ENCODE results near the gene RABGAP1. TPM values are rescaled to one million over a fixed set of nuclear protein-coding genes. Genes with fewer than 3 reads are reported as not detected.

The RABGAP1 gene
- total and polyA plus RNA-seq, 10 of the 15 experiments (the other 5 are each of a cell fraction or from before 2014, with no cell fraction given): 2.6 to 31.6 (median 12.5) TPM

- ChIA-PET RAD21 (ENCODE audit: unreplicated experiment) (interaction anchor here (0.5 to 2.6 kb wide), 28 partner anchors 9 to 641 kb away, joined by 3 to 22 read pairs (median 4); partner anchors contain the start of genes PDCL, RABGAP1, RC3H2 and ZBTB26), CTCF (interaction anchor here (0.6 to 2.2 kb wide), 42 partner anchors 9 to 527 kb away, joined by 3 to 17 read pairs (median 6); partner anchors contain the start of genes PDCL, RABGAP1, ZBTB26 and ZBTB6), POLR2A (interaction anchor here (0.7 to 1.6 kb wide), 5 partner anchors 49 to 109 kb away, joined by 3 to 7 read pairs (median 4); partner anchors contain the start of gene ZBTB6), SMC1A (ENCODE audit: uncharacterized antibody, unreplicated experiment) (interaction anchor here (0.6 to 2.6 kb wide), 27 partner anchors 17 to 526 kb away, joined by 3 to 18 read pairs (median 4); partner anchors contain the start of genes PDCL, RABGAP1, RC3H2 and ZBTB6)
- FAIRE-seq (peak; percentile 66), ATAC-seq (peak; percentile 84), DNase-seq (ENCODE audit: low read depth, low spot score) (peak; percentile 23)
- Histone ChIP-seq H3K79me2 (ENCODE audit: control insufficient read depth, insufficient read depth, low read length) (no peaks in the 10 kb centered on the region), H3K27me3 (replicated peaks in 1 of 2; ENCODE audit: control insufficient read depth in 2 of 2, insufficient read depth in 2 of 2, low read length in 1 of 2) (no peaks in the 10 kb centered on the region), H2AFZ (ENCODE audit: control insufficient read depth, low read depth, low read length) (no peak overlapping the region), H3K36me3 (ENCODE audit: control insufficient read depth in 2 of 2, insufficient read depth in 2 of 2, low read length in 1 of 2) (peaks cover 0 to 17% of the 10 kb centered on the region in 2 experiments; a peak in 2 of 4 replicates), H3K9me3 (replicated peaks; ENCODE audit: control insufficient read depth, insufficient read depth, low read length) (no peaks in the 10 kb centered on the region), H3K4me1 (ENCODE audit: control insufficient read depth, insufficient read depth, low read length) (no peaks in the 10 kb centered on the region), H3K27ac (ENCODE audit: control insufficient read depth, insufficient read depth) (no peak overlapping the region), H3K4me3 (no peak overlapping the region), H3K4me2 (ENCODE audit: control insufficient read depth, insufficient read depth) (no peak overlapping the region), H3K9ac (ENCODE audit: control insufficient read depth, insufficient read depth, low read length) (no peak overlapping the region), H4K20me1 (ENCODE audit: control insufficient read depth, insufficient read depth) (no peaks in the 10 kb centered on the region)
- 100% methylated on average over 2 of the region's 4 CpGs for WGBS (ENCODE audit: insufficient coverage, insufficient replicate concordance, low lambda C conversion rate, missing lambda C conversion rate)
- intact Hi-C loops (cut with micrococcal nuclease; ENCODE audit: unreplicated experiment): loop anchor here (2.0 to 10.0 kb wide), 4 partner anchors 79 to 527 kb away; partner anchors contain the start of genes CRB2 and ZBTB6
- BruUV-seq (replicated peaks): no TSS peak
- in situ Hi-C loops (cut with MboI): no loop called here
- TF ChIP-seq ZBTB40 (IDR thresholded peaks at IDR 0.05; ENCODE audit: borderline replicate concordance): no peak
- no peak for TF ChIP-seq NFYB (IDR thresholded peaks at IDR 0.05; ENCODE audit: insufficient read depth, low read depth, low read length)
- TF ChIP-seq ZNF384 (IDR thresholded peaks at IDR 0.05; ENCODE audit: borderline replicate concordance, low read depth, low read length): peak; percentile 76
- TF ChIP-seq CREM (IDR thresholded peaks at IDR 0.05; ENCODE audit: low read depth): no peak
- no peak for TF ChIP-seq YBX1 (IDR thresholded peaks at IDR 0.05)
- TF ChIP-seq MAX (IDR thresholded peaks at IDR 0.05; ENCODE audit: low read depth, low read length): no peak
- TF ChIP-seq SPI1 (IDR thresholded peaks at IDR 0.05; ENCODE audit: borderline replicate concordance, insufficient read depth, low read depth, low read length): no peak
- no peak for TF ChIP-seq ESRRA (IDR thresholded peaks at IDR 0.05; ENCODE audit: low read length)
- TF ChIP-seq ZSCAN29 (IDR thresholded peaks at IDR 0.05): no peak
- no peak for TF ChIP-seq ZBTB33 (IDR thresholded peaks at IDR 0.05)
- no peak for TF ChIP-seq RUNX3 (IDR thresholded peaks at IDR 0.05; ENCODE audit: low read length)
- no peak for TF ChIP-seq NR2C2 (IDR thresholded peaks at IDR 0.05; ENCODE audit: borderline replicate concordance, control insufficient read depth, insufficient read length, low read depth)
- no peak for TF ChIP-seq WRNIP1 (IDR thresholded peaks at IDR 0.05; ENCODE audit: borderline replicate concordance, low read depth, low read length)
- TF ChIP-seq KAT2A (conservative IDR thresholded peaks at IDR 0.05; ENCODE audit: control insufficient read depth, low read depth, low read length): no peak
- TF ChIP-seq SMAD5 (IDR thresholded peaks at IDR 0.05; ENCODE audit: low read depth): no peak
- peak; percentile 57 to 64 (median 60) for TF ChIP-seq CTCF (IDR thresholded peaks at IDR 0.05 in 2 of 3, conservative IDR thresholded peaks at IDR 0.05 in 1 of 3; ENCODE audit: control insufficient read depth in 2 of 3, extremely low read depth in 1 of 3, insufficient read depth in 1 of 3, low read depth in 3 of 3, low read length in 3 of 3)
Observed at GRCh38 chr9:122991370-122991830, 50.6 kb downstream of the RABGAP1 start.
